Smooth muscle cell (in vitro differentiated cells): ENCODE data around the gene DPY19L3. TPM values are rescaled to one million over a fixed set of nuclear protein-coding genes. Genes with fewer than 3 reads are reported as not detected.

Source experiments
- DNase-seq: peaks from one replicate; lab custom pipeline; 2025; ENCODE audit not compliant: unreplicated experiment; lab: John Stamatoyannopoulos, UW
- H2AFZ ChIP-seq: fragments of 200-600 bp; sonication (generic); 2 replicates; pipeline ENCODE4 v1.6.0; 2016; ENCODE audit warnings: antibody characterized with exemption, low read depth, mild to moderate bottlenecking
- H3F3A ChIP-seq: fragments of 200-600 bp; sonication (generic); 2 replicates; pipeline ENCODE4 v1.6.0; 2017; ENCODE audit warnings: antibody characterized with exemption, low read depth
- H3K27ac ChIP-seq: fragments of 200-600 bp; sonication (generic); 2 replicates; pipeline ENCODE4 v1.5.1; 2016; ENCODE audit warnings: low read depth, mild to moderate bottlenecking
- H3K27me3 ChIP-seq: fragments of 200-600 bp; sonication (generic); 2 replicates; pipeline ENCODE4 v1.6.1; 2016; ENCODE audit warnings: low read depth, mild to moderate bottlenecking
- H3K36me3 ChIP-seq: fragments of 200-600 bp; sonication (generic); 2 replicates; pipeline ENCODE4 v1.5.1; 2016; ENCODE audit warnings: low read depth
- H3K4me1 ChIP-seq: fragments of 200-600 bp; sonication (generic); 2 replicates; pipeline ENCODE4 v1.5.1; 2016; ENCODE audit warnings: low read depth
- H3K4me2 ChIP-seq: fragments of 200-600 bp; sonication (generic); 2 replicates; pipeline ENCODE4 v1.6.0; 2016; ENCODE audit warnings: mild to moderate bottlenecking
- H3K4me3 ChIP-seq: fragments of 200-600 bp; sonication (generic); 2 replicates; pipeline ENCODE4 v1.5.1; 2016; ENCODE audit warnings: mild to moderate bottlenecking
- H3K79me2 ChIP-seq: fragments of 200-600 bp; sonication (generic); 2 replicates; pipeline ENCODE4 v1.6.0; 2016; ENCODE audit warnings: low read depth, mild to moderate bottlenecking
- H3K9ac ChIP-seq: fragments of 200-600 bp; sonication (generic); 2 replicates; pipeline ENCODE4 v1.6.0; 2016; ENCODE audit warnings: low read depth
- H3K9me3 ChIP-seq: fragments of 200-600 bp; sonication (generic); replicated peaks from 2 replicates; pipeline ENCODE4 v1.5.1; 2016; ENCODE audit warnings: low read depth
- H4K20me1 ChIP-seq: fragments of 200-600 bp; sonication (generic); 2 replicates; pipeline ENCODE4 v1.6.0; 2016; ENCODE audit warnings: low read depth
- CTCF ChIP-seq: fragments of 200-600 bp; sonication (generic); IDR thresholded peaks from 2 replicates; pipeline ENCODE4 v1.5.1; 2017; ENCODE audit warnings: borderline replicate concordance, mild to moderate bottlenecking, antibody characterized with exemption; ENCODE audit not compliant: insufficient read depth, poor library complexity, severe bottlenecking
- WGBS: methylation state at CpG from one replicate; pipeline ENCODE4 v1.1.7; 2016; ENCODE audit warnings: low lambda C conversion rate; 5-methylcytosine and 5-hydroxymethylcytosine counted together
- polyA plus RNA-seq: library from polyadenylated mRNA; unstranded; fragments of >200 nt; fragmentation: Nextera tagmentation; extraction: Ambion mirVana; gene quantifications from 2 replicates; pipeline ENCODE4 v1.2.1, GENCODE V29; 2016
- total RNA-seq: library from RNA; depleted of rRNA; stranded (reverse); fragments of >200 nt; gene quantifications from 2 replicates; pipeline ENCODE4 v1.2.3, GENCODE V29; 2014

The DPY19L3 gene
- total and polyA plus RNA-seq, 2 experiments from 2014 or later: 5.8 to 50.0 TPM

DNA sequence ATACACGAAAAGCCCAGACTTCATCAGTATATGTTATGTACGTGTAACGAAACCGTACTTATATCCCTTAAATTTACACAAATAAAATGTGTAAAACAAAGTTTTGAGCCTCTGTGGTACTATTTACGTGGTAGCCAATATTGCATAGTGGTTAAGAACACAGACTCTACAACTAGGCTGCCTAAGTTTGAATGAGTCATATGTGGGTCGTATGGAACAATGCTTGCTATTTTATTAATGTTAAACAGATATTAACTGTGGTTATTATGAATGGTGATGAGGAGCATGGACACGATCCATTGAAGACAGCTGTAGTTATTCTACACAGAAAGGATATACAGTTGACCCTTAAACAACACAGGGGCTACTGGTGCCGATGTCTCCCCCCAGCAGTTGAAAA is 42.5 kb downstream of the DPY19L3 start:
- Histone ChIP-seq H3K4me1 (no peaks in the 10 kb centered on the region), H3K27me3 (no peaks in the 10 kb centered on the region), H3K27ac (no peak overlapping the region), H3K9ac (no peak overlapping the region), H3K36me3 (no peaks in the 10 kb centered on the region), H4K20me1 (no peaks in the 10 kb centered on the region), H3K4me2 (no peak overlapping the region), H3F3A (no peaks in the 10 kb centered on the region), H3K4me3 (no peak overlapping the region), H2AFZ (no peak overlapping the region), H3K9me3 (no peaks in the 10 kb centered on the region), H3K79me2 (no peaks in the 10 kb centered on the region)
- DNase-seq: no peak
- no peak for TF ChIP-seq CTCF
- 95% methylated on average over 8 of the region's 8 CpGs for WGBS

DNA sequence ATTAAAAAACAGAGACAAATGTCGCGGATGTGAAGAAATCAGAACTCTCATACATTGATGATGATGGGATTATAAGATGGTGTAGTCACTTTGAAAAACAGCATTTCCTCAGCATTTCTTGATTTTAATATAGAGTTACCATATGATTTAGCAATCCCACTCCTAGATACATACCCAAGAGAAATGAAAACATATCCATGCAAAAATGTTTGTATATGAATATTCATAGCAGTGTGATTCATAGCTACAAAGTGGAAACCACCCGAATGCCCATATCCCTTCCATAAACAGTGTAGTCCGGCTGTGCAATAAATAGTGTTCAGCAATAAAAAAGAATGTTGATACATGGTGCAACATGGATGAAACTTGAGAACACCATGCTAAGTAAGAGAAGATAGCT is 44.6 kb downstream of the DPY19L3 start:
- no peak for DNase-seq
- Histone ChIP-seq H3K36me3 (no peaks in the 10 kb centered on the region), H3K27ac (no peak overlapping the region), H3K4me2 (no peak overlapping the region), H3K27me3 (no peaks in the 10 kb centered on the region), H3K9me3 (no peaks in the 10 kb centered on the region), H3F3A (no peaks in the 10 kb centered on the region), H2AFZ (no peak overlapping the region), H3K4me1 (no peaks in the 10 kb centered on the region), H4K20me1 (no peaks in the 10 kb centered on the region), H3K79me2 (no peaks in the 10 kb centered on the region), H3K4me3 (no peak overlapping the region), H3K9ac (no peak overlapping the region)
- TF ChIP-seq CTCF: no peak
- 87% methylated on average over 4 of the region's 4 CpGs for WGBS

DNA sequence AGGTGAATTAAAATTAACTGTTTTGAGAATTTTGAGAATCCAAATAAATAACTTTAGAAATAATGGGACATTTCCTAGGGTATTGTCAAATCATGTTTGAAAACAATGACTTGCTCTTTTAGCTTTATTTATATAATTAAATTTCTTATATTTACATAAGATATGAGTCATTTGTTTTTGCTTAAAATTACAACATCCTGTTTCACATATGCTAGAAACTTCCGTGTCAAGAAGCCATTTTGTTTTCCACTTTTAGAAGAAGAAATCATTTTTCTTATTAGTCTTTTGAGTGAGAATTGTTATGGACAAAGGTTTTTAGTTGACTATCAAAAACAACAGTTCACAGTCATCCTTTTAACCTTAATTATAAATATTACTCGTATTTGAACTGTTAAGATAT is 48.2 kb downstream of the DPY19L3 start:
- H3K4me1 ChIP-seq: no peaks in the 10 kb centered on the region
- H4K20me1 ChIP-seq: no peaks in the 10 kb centered on the region
- no peaks in the 10 kb centered on the region for H3K27me3 ChIP-seq
- no peak overlapping the region for H3K9ac ChIP-seq
- no peaks in the 10 kb centered on the region for H3K79me2 ChIP-seq
- H3F3A ChIP-seq: no peaks in the 10 kb centered on the region
- DNase-seq: no peak
- no peak overlapping the region for H3K27ac ChIP-seq
- no peak overlapping the region for H3K4me3 ChIP-seq
- no peak overlapping the region for H3K4me2 ChIP-seq
- TF ChIP-seq CTCF: no peak
- H2AFZ ChIP-seq: no peak overlapping the region
- WGBS: 95% methylated on average over 2 of the region's 2 CpGs
- no peaks in the 10 kb centered on the region for H3K9me3 ChIP-seq
- H3K36me3 ChIP-seq: no peaks in the 10 kb centered on the region

GRCh38 chr19:32456406-32456805 is 50.8 kb downstream of the DPY19L3 start:
- Histone ChIP-seq H3K27ac (no peak overlapping the region), H3K27me3 (no peaks in the 10 kb centered on the region), H3K4me2 (no peak overlapping the region), H3K9ac (no peak overlapping the region), H3K4me1 (no peaks in the 10 kb centered on the region), H2AFZ (no peak overlapping the region), H3K36me3 (no peaks in the 10 kb centered on the region), H4K20me1 (no peaks in the 10 kb centered on the region), H3K9me3 (no peaks in the 10 kb centered on the region), H3K79me2 (no peaks in the 10 kb centered on the region), H3K4me3 (no peak overlapping the region), H3F3A (no peaks in the 10 kb centered on the region)
- DNase-seq: no peak
- WGBS: 100% methylated on average over 4 of the region's 4 CpGs
- no peak for TF ChIP-seq CTCF
